Activated CD8-positive, alpha-beta memory T cell treated with anti-CD3 and anti-CD28 coated beads for 24 hours (primary cell): ENCODE data around the gene CER1.

Experiments
- DNase-seq: peaks from one replicate; pipeline ENCODE4 v3.0.0-alpha.2; 2020

CER1 gene

GRCh38 chr9:14722391-14723035 is at the start of gene CER1:
TSS of gene CER1 (minus strand) at chr9:14722733. CDS start at chr9:14722672, 61 bp downstream.
- DNase-seq = no peak

- DNase-seq = no peak
Measured at GRCh38 chr9:14770592-14770991, 48.1 kb upstream of the CER1 start.

- no peak for DNase-seq
Measured at GRCh38 chr9:14769230-14769571, 46.7 kb upstream of the CER1 start.

- DNase-seq = no peak
Measured at GRCh38 chr9:14768405-14769229, 46.1 kb upstream of the CER1 start.

GRCh38 chr9:14766299-14766698 is 43.8 kb upstream of the CER1 start:
- DNase-seq = no peak

GRCh38 chr9:14761584-14761983 is 39.1 kb upstream of the CER1 start:
- no peak for DNase-seq

GRCh38 chr9:14760060-14760459 is 37.5 kb upstream of the CER1 start:
- DNase-seq = no peak

- DNase-seq = no peak
Measured at GRCh38 chr9:14756291-14756690, 33.8 kb upstream of the CER1 start.

- DNase-seq = no peak
Measured at GRCh38 chr9:14752871-14753270, 30.3 kb upstream of the CER1 start.

- no peak for DNase-seq
Measured at GRCh38 chr9:14752271-14752670, 29.7 kb upstream of the CER1 start.

GRCh38 chr9:14750821-14751220 is 28.3 kb upstream of the CER1 start:
- DNase-seq = no peak

- no peak for DNase-seq
Measured at GRCh38 chr9:14749741-14750211, 27.2 kb upstream of the CER1 start.

GRCh38 chr9:14748373-14748772 is 25.8 kb upstream of the CER1 start:
- DNase-seq = no peak

- DNase-seq = no peak
Measured at GRCh38 chr9:14747111-14747510, 24.6 kb upstream of the CER1 start.

GRCh38 chr9:14746626-14747025 is 24.1 kb upstream of the CER1 start:
- no peak for DNase-seq

GRCh38 chr9:14744768-14745167 is 22.2 kb upstream of the CER1 start:
- no peak for DNase-seq

- no peak for DNase-seq
Measured at GRCh38 chr9:14741369-14741768, 18.8 kb upstream of the CER1 start.

GRCh38 chr9:14733133-14733532 is 10.6 kb upstream of the CER1 start:
- no peak for DNase-seq

GRCh38 chr9:14731294-14731981 is 8.9 kb upstream of the CER1 start:
- DNase-seq = no peak

- no peak for DNase-seq
Measured at GRCh38 chr9:14730461-14730898, 7.9 kb upstream of the CER1 start.

GRCh38 chr9:14723301-14723700 is 768 bp upstream of the CER1 start:
- DNase-seq = no peak

GRCh38 chr9:14719231-14719923 is 3.2 kb downstream of the CER1 start:
- no peak for DNase-seq

GRCh38 chr9:14715102-14715501 is 7.4 kb downstream of the CER1 start:
- no peak for DNase-seq
